ENCODE results near the gene KCTD5. TPM values are rescaled to one million over a fixed set of nuclear protein-coding genes. Genes with fewer than 3 reads are reported as not detected.

Gene KCTD5
- total RNA-seq, 4 donors from 2014 or later: 4.6 to 21.6 (median 12.7) TPM

DNA sequence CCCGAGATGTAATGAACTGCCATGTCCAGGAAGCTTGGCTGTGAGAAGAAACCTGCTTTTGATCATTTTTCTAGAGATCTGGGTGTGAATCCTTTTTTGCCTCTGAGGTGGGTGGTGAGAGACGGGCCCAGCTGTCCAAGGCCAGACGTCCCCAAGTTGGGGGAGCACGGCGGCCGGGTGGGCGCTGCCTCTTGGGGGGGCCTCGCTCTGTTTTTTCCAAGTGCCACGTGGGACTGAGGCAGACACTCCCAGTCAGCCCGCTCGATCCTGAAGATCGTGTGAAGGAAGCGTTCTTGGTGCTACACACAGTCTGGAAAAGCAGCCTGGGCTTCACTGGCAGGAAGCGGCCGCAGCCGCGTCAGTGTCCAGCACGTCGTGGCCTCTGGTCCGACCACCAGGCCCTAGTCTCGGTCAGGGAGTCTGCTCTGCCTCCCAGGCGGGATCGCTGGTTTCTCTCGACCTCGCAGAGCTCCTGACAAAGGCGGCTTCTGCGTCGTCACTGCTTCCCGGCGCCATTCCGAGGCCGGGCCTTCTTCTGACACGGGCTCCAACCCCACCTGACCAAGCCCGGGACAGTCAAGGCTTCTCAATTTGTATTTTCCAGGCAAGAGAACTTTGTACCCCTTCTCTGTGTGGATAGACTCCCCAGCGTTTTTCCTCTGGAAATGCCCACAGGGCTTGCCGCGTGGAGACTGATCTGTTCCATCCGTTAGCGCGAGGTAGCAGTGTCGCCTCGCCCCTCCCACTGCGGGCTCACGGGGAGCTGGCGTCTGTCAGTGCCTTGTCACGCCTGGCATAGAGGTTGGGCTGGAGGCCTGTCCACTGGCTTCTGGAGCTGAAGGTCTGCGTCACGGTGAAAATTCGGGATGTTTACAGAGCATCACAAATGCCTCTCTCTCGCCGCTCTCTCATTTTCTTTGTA, 25.3 kb downstream of the KCTD5 start:
- no peaks in the 10 kb centered on the region for H3K9me3 ChIP-seq
- H3K4me3 ChIP-seq: no peak overlapping the region
- no peak for DNase-seq
- H3K27me3 ChIP-seq: no peaks in the 10 kb centered on the region
- H3K36me3 ChIP-seq: no peaks in the 10 kb centered on the region
- intact Hi-C loops (cut with DNase I; ENCODE audit: low total_unique reads): no loop called here
- H3K27ac ChIP-seq: no peak overlapping the region
- no peaks in the 10 kb centered on the region for H3K4me1 ChIP-seq
- no peak for TF ChIP-seq POLR2A (IDR thresholded peaks at IDR 0.05)
- TF ChIP-seq, protein P1, sequence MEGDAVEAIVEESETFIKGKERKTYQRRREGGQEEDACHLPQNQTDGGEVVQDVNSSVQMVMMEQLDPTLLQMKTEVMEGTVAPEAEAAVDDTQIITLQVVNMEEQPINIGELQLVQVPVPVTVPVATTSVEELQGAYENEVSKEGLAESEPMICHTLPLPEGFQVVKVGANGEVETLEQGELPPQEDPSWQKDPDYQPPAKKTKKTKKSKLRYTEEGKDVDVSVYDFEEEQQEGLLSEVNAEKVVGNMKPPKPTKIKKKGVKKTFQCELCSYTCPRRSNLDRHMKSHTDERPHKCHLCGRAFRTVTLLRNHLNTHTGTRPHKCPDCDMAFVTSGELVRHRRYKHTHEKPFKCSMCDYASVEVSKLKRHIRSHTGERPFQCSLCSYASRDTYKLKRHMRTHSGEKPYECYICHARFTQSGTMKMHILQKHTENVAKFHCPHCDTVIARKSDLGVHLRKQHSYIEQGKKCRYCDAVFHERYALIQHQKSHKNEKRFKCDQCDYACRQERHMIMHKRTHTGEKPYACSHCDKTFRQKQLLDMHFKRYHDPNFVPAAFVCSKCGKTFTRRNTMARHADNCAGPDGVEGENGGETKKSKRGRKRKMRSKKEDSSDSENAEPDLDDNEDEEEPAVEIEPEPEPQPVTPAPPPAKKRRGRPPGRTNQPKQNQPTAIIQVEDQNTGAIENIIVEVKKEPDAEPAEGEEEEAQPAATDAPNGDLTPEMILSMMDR (IDR thresholded peaks at IDR 0.05): no peak

DNA sequence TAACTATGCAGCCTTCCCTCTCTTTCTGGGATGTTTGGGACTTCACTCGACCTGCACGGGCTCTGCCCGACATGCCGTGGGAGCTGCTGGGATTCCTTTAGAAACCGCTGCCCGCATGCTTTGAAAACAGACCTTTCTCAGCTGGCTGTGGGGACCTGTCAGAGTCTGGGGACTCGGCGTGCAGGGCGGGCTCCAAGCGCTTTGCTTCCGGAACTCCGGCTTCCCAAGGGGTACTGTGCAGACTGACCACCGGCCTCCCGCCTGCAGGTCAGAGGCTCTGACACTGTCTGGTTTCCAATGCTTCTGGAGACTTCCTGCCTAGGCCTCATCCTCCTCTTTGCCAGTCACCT, 25.9 kb downstream of the KCTD5 start:
- no peaks in the 10 kb centered on the region for H3K27me3 ChIP-seq
- no peak for TF ChIP-seq POLR2A (IDR thresholded peaks at IDR 0.05)
- TF ChIP-seq, protein P1 (IDR thresholded peaks at IDR 0.05): no peak
- no peak for DNase-seq
- H3K36me3 ChIP-seq: no peaks in the 10 kb centered on the region
- no peak overlapping the region for H3K4me3 ChIP-seq
- no peaks in the 10 kb centered on the region for H3K9me3 ChIP-seq
- intact Hi-C loops (cut with DNase I; ENCODE audit: low total_unique reads): no loop called here
- no peak overlapping the region for H3K27ac ChIP-seq
- H3K4me1 ChIP-seq: no peaks in the 10 kb centered on the region

DNA sequence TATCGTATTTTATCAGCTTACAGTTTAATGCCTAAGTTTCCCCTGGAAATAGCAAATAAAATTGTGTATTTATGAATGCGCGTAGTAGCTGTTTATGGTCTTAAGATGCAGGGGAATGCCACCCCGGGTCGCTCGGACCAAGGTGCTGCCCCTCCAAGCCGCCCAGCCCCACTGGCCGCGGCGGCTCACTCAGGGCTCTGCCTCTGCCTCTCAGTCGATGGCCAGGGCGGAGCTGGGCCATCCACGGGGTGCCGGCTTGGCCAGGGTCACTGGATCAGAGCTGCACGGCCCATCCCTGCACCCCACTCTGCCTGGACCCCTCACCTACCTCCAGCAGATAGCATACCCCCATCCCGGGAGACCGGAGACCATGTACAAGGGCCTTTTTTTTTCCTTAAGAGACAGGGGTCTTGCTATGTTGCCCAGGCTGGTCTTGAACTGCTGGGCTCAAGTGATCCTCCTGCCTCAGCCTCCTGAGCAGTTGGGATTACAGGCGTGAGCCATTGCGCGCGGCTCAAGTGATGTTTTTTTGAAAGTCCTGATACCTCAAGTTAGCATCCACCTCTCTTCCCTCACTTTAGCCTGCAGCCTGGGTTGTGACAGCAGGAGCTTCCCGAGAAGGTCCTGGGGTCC, 26.7 kb downstream of the KCTD5 start:
- no peak overlapping the region for H3K4me3 ChIP-seq
- no peak for DNase-seq
- no peak overlapping the region for H3K27ac ChIP-seq
- no peaks in the 10 kb centered on the region for H3K27me3 ChIP-seq
- H3K9me3 ChIP-seq: no peaks in the 10 kb centered on the region
- H3K4me1 ChIP-seq: no peaks in the 10 kb centered on the region
- intact Hi-C loops (cut with DNase I; ENCODE audit: low total_unique reads): no loop called here
- TF ChIP-seq, protein P1 (IDR thresholded peaks at IDR 0.05): no peak
- no peak for TF ChIP-seq POLR2A (IDR thresholded peaks at IDR 0.05)
- no peaks in the 10 kb centered on the region for H3K36me3 ChIP-seq

DNA sequence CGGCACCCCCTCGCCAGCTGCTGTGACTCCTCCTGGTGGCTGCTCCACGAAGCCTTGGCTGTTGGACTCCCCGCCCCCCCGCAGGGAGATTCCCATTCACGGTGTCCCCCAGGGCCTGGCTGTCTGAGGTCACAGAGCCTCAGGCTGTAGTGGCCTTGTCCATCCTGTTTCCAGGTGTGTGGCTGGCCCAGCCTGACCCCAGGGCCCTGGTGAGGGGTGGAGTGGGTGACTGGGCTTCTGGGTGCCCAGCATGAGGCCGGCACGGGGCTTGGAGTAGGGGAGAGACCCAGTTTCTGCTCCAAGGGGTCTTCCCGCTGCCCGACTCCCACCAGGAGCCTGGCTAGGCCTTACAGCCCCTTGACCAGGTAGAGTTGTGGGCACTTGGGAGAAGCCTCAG, 27.3 kb downstream of the KCTD5 start:
- intact Hi-C loops (cut with DNase I; ENCODE audit: low total_unique reads): no loop called here
- TF ChIP-seq, protein P1 (IDR thresholded peaks at IDR 0.05): no peak
- no peak for TF ChIP-seq POLR2A (IDR thresholded peaks at IDR 0.05)
- no peaks in the 10 kb centered on the region for H3K4me1 ChIP-seq
- DNase-seq: no peak
- H3K27me3 ChIP-seq: no peaks in the 10 kb centered on the region
- no peak overlapping the region for H3K4me3 ChIP-seq
- no peaks in the 10 kb centered on the region for H3K36me3 ChIP-seq
- no peak overlapping the region for H3K27ac ChIP-seq
- H3K9me3 ChIP-seq: no peaks in the 10 kb centered on the region

DNA sequence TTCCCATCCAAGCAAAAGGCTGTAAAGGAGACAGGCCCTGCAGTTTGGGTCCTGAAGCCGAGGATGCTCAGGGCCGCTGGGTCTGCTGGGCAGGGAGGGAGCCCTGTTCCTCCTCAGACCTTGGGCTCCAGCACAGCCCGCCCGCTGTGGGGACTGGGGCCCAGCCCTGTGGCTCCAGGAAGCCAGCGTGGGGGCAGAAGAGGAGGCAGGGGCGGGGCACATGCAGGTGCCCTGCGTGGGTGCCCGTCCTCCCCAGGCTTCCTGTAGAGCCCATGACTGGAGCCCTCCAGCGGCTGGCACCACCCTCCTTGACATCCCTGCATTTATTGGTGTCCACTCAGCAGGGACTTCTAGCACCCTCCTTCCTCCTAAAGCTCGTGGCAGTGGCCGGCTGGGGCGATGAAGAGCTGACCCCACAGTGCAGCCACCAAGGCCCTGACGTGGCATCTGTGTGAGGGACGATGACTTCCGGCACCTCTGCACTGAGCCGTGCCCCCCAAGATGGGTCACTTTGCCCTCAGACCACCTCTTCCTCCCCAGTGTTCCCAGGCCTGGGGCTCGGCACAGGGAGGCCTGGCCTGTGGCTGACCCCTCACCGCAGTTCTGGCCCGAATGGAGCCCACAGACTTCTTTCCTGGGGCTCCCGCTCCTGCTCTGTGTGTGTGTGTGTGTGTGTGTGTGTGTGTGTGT, 27.8 kb downstream of the KCTD5 start:
- no peaks in the 10 kb centered on the region for H3K36me3 ChIP-seq
- intact Hi-C loops (cut with DNase I; ENCODE audit: low total_unique reads): no loop called here
- no peaks in the 10 kb centered on the region for H3K4me1 ChIP-seq
- DNase-seq: no peak
- H3K4me3 ChIP-seq: no peak overlapping the region
- no peaks in the 10 kb centered on the region for H3K27me3 ChIP-seq
- H3K27ac ChIP-seq: no peak overlapping the region
- H3K9me3 ChIP-seq: no peaks in the 10 kb centered on the region
- TF ChIP-seq, protein P1 (IDR thresholded peaks at IDR 0.05): no peak
- no peak for TF ChIP-seq POLR2A (IDR thresholded peaks at IDR 0.05)
